Effector CD8-positive, alpha-beta T cell (primary cell): Measurements from ENCODE around the gene SVOPL.

ENCODE experiments used
- DNase-seq: peaks from one replicate; lab custom pipeline; 2025; lab: John Stamatoyannopoulos, UW

SVOPL gene

DNA sequence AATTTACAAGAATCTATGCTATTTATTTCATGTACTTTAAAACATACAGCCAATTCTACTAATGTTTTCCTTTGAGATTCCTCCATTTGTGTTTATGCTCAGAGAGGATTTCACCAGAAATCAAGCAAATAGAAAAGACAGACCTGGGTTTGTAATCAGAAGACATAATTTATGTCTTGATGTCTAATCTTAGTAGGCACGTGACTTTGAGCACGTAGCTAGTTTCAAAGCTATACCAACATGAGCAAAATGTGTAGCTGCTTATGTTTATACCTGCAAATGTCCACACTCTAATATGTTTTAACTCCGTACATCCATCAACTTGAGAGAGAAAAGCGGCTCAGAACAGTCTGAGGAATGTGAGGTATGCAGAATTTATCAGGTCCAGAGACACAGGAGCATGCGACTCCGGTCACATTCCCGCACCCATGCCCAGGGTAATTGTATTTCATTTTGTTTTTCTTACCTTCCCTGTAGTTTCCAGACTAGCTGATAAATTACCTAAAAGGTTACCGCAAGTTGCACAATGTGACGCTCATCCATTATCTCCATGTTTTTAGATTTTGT is 40.0 kb downstream of the SVOPL start:
- no peak for DNase-seq

DNA sequence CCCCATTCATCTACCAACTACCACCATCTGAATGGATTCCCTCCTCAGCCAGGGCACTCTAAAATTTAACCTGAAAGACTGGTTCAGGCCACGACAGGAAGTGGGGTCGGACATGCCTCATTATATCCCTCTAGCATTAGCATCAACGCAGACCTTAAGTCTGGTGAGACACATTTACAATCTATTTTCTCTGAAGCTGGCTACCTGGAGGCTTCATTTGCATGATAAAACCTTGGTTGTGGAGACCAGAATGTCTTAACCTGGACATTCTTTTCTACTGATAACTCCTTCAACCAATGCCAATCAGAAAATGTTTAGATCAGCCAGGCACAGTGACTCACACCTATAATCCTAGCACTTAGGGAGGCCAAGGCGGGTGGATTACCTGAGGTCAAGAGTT is 42.3 kb downstream of the SVOPL start:
- no peak for DNase-seq

DNA sequence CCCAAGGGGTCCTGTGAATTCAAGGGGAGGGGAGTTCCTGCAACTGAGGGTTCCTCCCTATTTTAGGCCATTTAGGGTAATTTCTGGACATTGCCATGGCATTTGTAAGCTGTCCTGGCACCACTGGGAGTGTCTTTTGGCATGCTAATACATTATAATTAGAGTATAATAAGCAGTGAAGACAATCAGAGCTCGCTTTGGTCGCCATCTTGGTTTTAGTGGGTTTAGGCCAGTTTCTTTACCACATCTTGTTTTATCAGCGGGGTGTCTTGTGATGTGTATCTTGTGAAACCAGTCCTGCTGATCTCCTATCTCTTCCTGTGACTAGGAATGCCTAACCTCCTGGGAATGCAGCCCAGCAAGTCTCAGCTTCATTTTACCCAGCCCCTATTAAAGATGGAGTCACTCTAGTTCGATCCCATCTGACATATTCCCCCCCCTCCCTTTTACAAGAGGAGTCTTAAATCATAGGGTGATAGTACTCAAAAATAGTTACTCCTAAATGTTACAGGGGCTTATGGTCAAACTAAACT is 43.2 kb downstream of the SVOPL start:
- DNase-seq, result no peak

DNA sequence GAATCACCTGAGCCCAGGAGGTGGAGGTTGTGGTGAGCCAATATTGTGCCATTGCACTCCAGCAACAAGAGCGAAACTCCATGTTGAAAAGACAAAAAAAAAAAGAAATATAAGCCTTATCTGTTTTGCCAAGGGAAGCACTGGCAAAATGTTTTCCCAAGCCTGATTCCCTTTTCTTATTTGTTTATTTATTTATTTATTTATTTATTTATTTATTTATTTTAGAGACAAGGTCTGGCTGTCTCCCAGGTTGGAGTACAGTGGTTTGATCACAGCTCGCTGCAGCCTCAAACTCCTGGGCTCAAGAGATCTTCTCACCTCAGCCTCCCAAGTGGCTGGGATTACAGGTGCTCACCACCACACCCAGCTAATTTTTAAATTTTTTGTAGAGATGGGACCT is 44.2 kb downstream of the SVOPL start:
- no peak for DNase-seq

DNA sequence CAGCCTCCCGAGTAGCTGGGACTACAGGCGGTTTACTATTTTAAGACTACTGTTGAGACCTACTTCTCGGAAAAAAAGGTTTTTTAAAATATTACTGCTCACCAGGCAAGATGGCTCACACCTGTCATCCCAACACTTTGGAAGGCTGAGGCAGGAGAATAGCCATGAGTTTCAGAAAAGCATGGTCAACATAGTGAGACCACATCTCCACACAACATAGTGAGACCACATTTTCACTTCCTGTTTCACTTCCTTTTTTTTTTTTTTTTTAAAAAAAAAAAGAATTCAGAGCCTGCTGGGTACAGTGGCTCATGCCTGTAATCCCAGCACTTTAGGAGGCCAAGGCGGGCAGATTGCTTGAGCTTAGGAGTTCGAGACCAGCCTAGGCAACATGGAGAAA is 46.5 kb downstream of the SVOPL start:
- DNase-seq, result no peak

DNA sequence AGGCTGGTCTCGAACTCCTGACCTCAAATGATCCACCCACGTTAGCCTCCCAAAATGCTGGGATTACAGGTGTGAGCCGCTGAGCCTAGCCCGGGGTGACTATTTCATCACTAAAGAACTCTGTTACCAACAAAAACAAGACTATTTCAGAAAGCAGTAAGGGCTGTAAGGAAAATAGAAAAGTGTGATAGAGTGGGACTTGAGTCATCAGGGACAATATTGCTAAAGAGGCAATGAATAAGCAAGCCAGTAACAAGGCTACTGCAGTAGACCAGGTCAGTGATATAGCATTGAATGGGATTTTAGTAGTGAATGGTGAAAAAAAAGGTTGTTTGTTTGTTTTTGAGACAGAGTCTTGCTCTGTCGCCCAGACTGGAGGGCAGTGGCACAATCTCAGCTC is 51.7 kb downstream of the SVOPL start:
- DNase-seq, result no peak

DNA sequence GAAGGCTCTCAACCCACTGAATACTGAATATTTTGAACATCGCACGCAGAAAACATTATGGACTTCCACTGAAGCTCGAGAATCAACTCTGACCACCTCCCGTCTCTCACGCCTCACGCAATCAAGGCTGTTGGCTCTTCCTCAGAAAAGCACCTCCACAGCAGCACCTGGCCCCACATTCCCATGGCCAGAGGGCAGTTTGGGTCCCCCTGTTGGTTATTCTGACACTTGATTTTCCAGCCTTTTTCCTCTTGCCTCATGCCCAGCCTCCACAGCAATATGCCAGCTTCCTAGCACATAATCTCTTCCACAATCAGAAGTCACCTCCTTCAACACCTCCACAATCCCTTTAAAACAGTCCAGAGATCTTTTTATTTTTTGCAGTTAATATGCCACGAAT is 55.9 kb downstream of the SVOPL start:
- no peak for DNase-seq

DNA sequence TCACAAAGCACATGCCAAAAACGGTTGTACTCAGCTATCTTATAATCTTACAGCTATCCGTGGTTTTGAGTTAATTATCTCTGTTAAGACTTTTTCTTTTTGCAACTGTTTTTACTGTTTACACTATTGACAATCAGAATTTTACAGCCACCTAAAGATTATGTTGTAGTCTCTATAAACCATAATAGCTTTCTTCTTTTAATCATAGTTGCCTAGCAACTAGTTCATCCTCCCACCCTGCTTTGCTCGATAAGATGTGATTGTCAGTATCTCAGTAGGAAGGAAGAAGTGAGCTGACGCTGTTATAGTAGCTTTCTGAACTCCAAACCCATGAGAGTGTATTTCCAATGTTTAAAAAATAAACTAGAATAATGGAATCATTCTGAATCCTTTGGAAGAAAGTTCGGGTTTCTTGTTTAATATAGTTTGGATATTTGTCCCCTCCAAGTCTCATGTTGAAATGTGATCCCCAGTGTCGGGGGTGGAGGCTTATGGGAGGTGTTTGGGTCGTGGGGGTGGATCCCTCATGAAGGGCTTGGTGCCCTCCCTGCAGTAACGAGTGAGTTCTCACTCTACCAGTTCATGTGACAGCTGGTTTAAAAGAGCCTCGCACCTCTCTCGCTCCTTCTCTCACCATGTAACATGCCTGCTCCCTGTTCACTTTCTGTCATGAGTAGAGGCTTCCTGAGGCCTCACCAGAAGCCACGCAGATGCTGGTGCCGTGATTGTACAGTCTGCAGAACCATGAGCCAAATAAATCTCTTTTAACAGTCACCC is 68.1 kb downstream of the SVOPL start:
- no peak for DNase-seq

DNA sequence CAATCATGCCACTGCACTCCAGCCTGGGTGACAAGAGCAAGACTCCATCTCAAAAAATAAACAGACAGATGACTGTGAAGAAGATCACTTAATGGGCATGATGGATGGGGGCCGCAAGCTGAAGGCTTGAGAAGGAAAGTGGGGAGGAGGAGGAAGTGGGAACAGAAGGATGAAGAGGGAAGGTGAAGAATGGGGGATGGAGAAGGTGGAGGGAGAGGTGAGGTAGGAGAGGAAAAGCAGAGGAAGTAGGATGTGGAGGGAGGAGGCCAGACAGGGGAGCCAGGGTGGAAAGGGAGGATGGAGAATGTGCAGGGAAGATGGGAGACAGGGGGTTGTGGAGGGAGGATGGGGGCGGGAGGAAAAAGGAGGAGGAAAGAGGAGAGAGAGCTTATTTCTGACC is 68.8 kb downstream of the SVOPL start:
- DNase-seq, result no peak

DNA sequence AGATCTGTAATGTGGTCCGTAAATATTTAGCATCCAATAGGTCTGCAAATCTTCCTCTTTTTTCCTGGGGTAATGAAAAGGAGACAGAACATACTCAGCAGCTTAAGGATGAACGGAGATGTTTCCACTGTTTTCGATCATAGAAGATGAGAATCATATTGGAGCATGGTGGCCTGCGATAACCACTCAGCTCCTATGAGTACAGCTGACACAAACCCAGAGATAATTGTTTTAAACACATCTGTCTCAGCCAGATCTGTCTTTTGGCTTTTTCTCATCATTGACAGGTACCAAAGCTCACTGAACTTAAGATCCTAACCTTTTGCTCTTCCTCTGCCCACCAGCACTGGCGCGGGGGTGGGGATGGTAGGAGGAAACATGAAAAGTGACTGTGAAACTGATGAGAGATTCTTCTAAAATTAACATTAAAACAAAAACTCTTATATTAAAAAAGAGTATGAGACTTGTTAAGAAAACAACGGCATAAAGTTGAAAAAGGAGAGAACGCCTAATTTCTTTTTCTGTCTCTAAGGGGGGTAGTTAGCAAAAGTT is 71.0 kb downstream of the SVOPL start:
- no peak for DNase-seq

DNA sequence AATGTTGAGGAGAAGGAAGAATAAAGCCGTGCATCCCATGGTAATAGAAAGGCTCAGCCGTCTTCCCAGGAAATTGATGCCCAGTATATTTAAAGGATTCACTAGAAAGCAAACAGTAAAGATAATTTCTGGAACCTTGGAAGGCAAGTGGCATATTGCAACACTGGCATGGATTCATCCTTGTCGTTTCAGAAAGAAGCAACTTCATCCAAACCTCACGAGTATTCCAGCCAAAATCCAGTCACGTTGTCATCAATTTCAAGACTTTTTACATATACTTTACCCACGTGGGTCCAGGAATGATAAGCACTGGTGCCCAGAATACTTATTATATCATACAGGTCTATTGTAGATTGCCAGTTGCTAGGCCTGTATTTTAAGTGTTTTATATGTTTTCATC is 73.8 kb downstream of the SVOPL start:
- no peak for DNase-seq

DNA sequence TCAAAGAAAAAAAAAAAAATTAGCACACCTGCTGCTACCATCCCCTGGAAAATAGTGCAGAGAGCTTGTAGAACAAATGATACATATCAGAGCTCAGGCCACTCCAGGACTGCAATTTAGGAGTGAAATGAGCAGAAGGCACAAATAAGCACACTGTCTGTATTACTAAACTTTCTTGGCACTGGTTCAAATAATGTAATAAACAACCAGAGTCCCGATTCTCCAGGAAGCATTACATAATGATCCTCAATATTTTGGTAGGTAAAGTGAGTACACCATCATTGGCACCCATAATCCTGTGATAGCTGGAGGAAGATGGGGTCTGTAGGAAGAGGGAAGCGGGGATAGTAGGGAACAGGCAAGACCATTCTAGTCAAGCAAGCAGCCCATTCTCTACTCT is 74.3 kb downstream of the SVOPL start:
- no peak for DNase-seq

DNA sequence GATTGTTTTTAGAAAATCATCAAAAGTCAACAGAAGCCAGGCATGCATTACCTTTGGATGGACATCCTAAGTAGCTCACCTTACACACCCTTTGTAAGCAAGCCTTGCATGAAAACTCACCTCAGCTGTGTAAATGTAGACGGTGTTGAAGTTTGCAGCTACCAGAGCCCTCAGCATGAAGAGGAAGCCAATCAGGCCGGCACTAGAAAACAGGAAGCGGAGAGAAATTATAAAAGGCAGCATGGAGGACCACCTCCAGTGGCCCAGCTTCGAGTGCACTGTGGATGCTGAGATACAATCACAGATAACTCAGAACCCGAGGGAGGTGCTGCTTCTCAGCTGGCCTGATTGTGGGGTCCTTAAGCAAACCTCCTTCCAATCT is 75.3 kb downstream of the SVOPL start:
- no peak for DNase-seq

DNA sequence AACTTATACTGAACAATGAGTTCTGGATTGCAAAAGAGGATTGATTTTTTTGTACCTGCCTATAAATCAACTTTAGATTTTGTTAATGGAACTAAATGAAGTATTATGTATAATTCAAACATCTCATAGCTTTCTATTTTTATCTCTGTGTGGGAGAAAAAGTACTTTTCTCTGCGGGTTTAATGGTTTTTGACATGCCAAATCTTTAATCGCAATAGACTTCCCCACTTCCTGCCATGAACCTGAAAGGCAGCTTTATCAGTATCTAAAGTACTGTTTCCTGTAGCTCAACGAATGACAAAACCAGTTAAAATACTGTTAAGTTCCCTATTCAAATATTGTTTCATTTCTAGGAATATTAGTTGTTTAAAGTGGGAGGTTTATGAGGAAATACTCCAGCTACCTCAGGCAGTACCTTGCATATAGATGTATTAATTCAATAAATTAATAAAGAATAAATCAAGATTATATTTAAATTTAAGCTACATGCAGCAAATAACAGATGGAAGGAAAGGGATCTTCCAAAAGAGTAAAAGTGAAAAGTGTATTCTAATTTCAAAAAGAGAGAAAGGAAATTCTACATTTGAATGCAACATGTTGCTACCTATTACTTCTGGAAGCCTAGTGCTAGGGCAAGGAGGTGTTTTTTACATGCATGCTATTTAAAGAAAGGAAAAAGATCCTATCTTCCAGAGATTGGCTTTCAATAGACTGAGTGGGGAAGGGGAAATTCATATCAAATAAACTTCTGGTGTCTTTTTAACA is 75.9 kb downstream of the SVOPL start:
- DNase-seq, result no peak

DNA sequence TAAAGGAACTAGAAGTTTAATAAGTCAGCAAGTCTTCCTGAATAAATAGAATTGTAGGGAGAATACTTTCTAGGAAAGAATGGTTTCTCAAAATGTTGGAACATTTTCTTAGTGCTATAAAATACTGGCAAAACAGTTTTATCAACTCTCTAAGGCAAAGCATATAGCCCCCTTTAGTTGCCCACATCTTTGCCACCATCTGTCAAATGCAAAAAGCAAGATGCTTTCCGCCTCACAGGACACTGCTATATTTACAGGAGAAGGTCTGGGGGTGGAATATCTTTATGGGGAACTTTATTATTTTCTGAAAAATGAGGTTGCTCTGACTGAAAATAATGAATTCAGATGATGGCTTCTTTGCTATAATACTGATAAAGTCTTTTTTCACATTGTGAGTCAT is 78.3 kb downstream of the SVOPL start:
- no peak for DNase-seq

DNA sequence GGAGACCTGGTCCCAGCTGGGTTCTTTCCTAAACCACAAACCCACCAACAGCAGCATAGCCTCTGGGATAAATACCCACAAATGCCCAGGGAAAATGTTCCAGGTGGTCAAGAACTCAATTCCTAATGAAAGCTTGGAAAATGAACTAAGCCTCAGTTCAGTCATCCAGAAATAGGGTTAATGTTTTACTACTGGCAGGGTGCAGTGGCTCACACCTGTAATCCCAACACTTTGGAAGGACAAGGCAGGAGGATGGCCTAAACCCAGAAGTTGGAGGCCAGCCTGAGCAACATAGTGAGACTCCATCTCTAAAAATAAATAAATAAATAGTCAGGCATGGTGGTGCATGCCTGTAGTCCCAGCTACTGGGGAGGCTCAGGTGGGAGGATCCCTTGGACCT is 82.2 kb downstream of the SVOPL start:
- no peak for DNase-seq

DNA sequence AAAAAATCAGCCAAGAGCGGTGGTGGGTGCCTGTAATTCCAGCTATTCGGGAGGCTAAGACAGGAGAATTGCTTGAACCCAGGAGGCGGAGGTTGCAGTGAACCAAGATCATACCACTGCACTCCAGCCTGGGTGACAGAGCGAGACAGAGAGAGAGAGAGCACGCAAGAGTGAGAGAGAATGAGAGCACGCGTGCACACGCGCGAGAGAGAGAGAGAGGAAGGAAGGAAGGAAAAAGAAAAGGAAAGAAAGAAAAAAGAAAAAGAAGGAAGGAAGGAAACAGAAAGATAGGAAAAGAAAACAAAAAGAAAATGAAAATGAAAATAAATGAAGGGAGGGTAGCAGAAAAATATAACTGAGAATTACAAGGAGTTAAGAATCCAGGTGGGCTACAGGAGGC is 82.7 kb downstream of the SVOPL start:
- no peak for DNase-seq

DNA sequence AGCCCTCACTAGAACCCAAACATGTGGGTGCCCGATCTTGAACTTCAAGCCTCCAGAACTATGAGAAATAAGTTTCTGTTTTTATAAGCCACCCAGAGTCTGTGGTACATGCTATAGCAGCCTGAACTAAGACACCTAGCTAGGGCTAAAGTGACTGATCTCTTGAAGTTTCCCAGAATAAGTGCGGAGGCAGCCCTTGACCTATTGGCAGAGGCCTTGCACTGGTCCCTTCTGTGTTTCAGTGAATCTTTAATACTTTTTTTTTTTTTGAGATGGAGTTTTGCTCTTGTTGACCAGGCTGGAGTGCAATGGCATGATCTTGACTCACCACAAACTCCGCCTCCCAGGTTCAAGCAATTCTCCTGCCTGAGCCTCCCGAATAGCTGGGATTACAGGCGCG is 85.1 kb downstream of the SVOPL start:
- DNase-seq, result no peak

DNA sequence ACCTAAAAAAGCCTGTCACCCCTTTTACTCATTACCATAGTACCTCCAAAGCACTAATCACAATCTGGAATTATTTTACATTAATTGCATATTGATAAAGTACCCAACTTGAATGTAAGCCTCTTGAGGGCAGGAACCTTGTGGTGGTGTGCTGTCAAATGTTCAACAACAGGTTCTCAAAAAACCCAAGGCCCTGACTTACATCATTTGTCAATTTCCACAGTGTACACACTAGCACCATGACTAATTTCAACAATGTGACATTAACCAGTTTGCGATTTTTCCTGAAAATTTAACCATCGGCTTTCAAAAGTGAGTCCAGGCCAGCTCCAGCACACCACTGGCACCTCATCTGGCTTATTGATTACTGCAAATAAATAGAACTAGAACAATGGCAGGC is 87.5 kb downstream of the SVOPL start:
- no peak for DNase-seq

DNA sequence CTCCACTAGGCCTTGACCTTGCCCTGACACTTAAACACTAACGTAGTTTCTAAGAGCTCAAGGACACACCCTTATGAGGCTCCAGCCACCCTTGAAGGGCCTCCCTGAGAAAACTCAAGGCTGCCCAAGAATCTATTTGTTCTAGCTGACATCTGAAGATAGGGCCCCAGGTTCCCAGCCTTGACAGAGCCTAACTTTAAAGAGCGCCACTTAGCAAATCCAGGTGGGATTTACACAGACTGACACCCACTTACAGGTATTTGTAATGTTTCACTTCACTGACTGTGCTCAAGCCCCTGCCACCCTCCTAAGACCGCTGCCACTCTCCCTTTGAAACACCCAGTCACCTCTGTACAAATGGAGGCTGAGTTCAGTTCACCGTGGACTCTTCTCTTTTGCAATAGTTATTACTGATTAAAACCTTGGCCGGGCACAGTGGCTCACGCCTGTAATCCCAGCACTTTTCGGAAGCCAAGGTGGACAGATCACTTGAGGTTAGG is 90.4 kb downstream of the SVOPL start:
- DNase-seq, result no peak

DNA sequence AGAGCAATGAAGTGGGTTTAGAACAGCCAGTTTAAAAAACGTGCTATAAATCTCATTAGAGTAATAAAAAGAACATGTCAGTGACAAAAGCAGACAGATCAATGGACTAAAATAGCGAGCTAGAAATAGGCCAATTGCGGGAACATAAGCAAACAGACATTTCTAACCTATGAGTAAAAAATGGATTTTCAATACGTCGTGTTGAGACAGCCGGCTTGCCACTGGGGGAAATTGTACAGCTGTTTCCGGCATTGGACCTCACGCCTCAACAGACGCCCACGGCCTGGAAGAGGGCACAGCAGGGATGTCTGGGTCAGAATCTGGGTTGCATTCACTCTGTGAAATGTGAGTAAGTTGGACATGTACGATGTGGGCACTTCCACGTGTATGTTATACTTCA is 92.9 kb downstream of the SVOPL start:
- no peak for DNase-seq
